Umbilical cord (tissue), 2 donors: ENCODE measurements around the gene ABCA7. TPM values are rescaled to one million over a fixed set of nuclear protein-coding genes. Genes with fewer than 3 reads are reported as not detected.

Source experiments
- DNase-seq: peaks from one replicate; pipeline ENCODE4 v3.0.0-alpha.2; 2015; ENCODE audit warnings: low spot score
- total RNA-seq: library from RNA; depleted of rRNA; stranded (reverse); fragments of >200 nt; gene quantifications from one replicate; pipeline ENCODE4 v1.2.3, GENCODE V29; 2014; ENCODE audit warnings: low replicate concordance; ENCODE audit not compliant: insufficient read depth

The ABCA7 gene
- total RNA-seq, 1 donor from 2014 or later, result 2.2 TPM

- peak; percentile 43 for DNase-seq
Measured at GRCh38 chr19:1069009-1069779, 29.3 kb downstream of the ABCA7 start.

GRCh38 chr19:1070576-1070930 is 30.6 kb downstream of the ABCA7 start:
- DNase-seq, result no peak

- no peak for DNase-seq
Measured at GRCh38 chr19:1070931-1071791, 31.3 kb downstream of the ABCA7 start.

- no peak for DNase-seq
Measured at GRCh38 chr19:1072371-1073015, 32.6 kb downstream of the ABCA7 start.

GRCh38 chr19:1073063-1073955 is 33.4 kb downstream of the ABCA7 start:
- no peak for DNase-seq

GRCh38 chr19:1073956-1074517 is 34.1 kb downstream of the ABCA7 start:
- DNase-seq, result no peak

- no peak for DNase-seq
Measured at GRCh38 chr19:1074544-1075283, 34.8 kb downstream of the ABCA7 start.

- DNase-seq, result no peak
Measured at GRCh38 chr19:1076046-1076386, 36.1 kb downstream of the ABCA7 start.

- no peak for DNase-seq
Measured at GRCh38 chr19:1076951-1077350, 37.0 kb downstream of the ABCA7 start.

- DNase-seq, result no peak
Measured at GRCh38 chr19:1079566-1080111, 39.7 kb downstream of the ABCA7 start.

GRCh38 chr19:1080360-1081161 is 40.7 kb downstream of the ABCA7 start:
- DNase-seq, result no peak

GRCh38 chr19:1081301-1082164 is 41.6 kb downstream of the ABCA7 start:
- DNase-seq, result no peak

GRCh38 chr19:1082165-1082927 is 42.4 kb downstream of the ABCA7 start:
- DNase-seq, result no peak

- DNase-seq, result no peak
Measured at GRCh38 chr19:1082928-1083816, 43.3 kb downstream of the ABCA7 start.

GRCh38 chr19:1084024-1084868 is 44.3 kb downstream of the ABCA7 start:
- DNase-seq, result no peak
